HG03521 (cell line): Measurements from ENCODE around the gene SLC25A20.

ENCODE experiments used
- ATAC-seq: cut with Tn5 transposase; IDR thresholded peaks from one replicate; pipeline ENCODE4 v1.9.1; 2021; ENCODE audit warnings: mild to moderate bottlenecking, moderate library complexity; ENCODE audit not compliant: unreplicated experiment

SLC25A20 gene

GRCh38 chr3:48899273-48899672 lies 591 bp upstream of the SLC25A20 start:
- ATAC-seq = no peak

- ATAC-seq = no peak
Observed at GRCh38 chr3:48897460-48898376, 964 bp downstream of the SLC25A20 start.

- ATAC-seq = no peak
Observed at GRCh38 chr3:48896936-48897335, 1.7 kb downstream of the SLC25A20 start.

- no peak for ATAC-seq
Observed at GRCh38 chr3:48894516-48894915, 4.2 kb downstream of the SLC25A20 start.

- no peak for ATAC-seq
Observed at GRCh38 chr3:48891606-48892005, 7.1 kb downstream of the SLC25A20 start.

GRCh38 chr3:48885753-48886152 lies 12.9 kb downstream of the SLC25A20 start:
- ATAC-seq = no peak

- no peak for ATAC-seq
Observed at GRCh38 chr3:48881652-48882114, 17.0 kb downstream of the SLC25A20 start.

GRCh38 chr3:48881006-48881405 lies 17.7 kb downstream of the SLC25A20 start:
- ATAC-seq = no peak

GRCh38 chr3:48879994-48880377 lies 18.7 kb downstream of the SLC25A20 start:
- ATAC-seq = no peak

GRCh38 chr3:48879307-48879993 lies 19.2 kb downstream of the SLC25A20 start:
- no peak for ATAC-seq

- no peak for ATAC-seq
Observed at GRCh38 chr3:48877671-48878070, 21.0 kb downstream of the SLC25A20 start.

- no peak for ATAC-seq
Observed at GRCh38 chr3:48863122-48863521, 35.6 kb downstream of the SLC25A20 start.

GRCh38 chr3:48859206-48859605 lies 39.5 kb downstream of the SLC25A20 start:
- ATAC-seq = no peak

GRCh38 chr3:48858709-48859108 lies 40.0 kb downstream of the SLC25A20 start:
- no peak for ATAC-seq

GRCh38 chr3:48857641-48858040 lies 41.0 kb downstream of the SLC25A20 start:
- no peak for ATAC-seq

GRCh38 chr3:48856469-48856868 lies 42.2 kb downstream of the SLC25A20 start:
- no peak for ATAC-seq

- ATAC-seq = no peak
Observed at GRCh38 chr3:48855681-48856447, 42.8 kb downstream of the SLC25A20 start.

GRCh38 chr3:48852151-48852550 lies 46.5 kb downstream of the SLC25A20 start:
- no peak for ATAC-seq

- ATAC-seq = no peak
Observed at GRCh38 chr3:48851407-48851806, 47.3 kb downstream of the SLC25A20 start.

GRCh38 chr3:48848816-48849515 lies 49.7 kb downstream of the SLC25A20 start:
- no peak for ATAC-seq
